GM23338 (cell line): ENCODE data around the gene GLI3. TPM values are rescaled to one million over a fixed set of nuclear protein-coding genes. Genes with fewer than 3 reads are reported as not detected.

Experiments
- ATAC-seq: fragments of 200-7000 bp; cut with Tn5 transposase; 3 replicates; pipeline ENCODE4 v1.9.1; 2020
- DNase-seq: peaks from one replicate; pipeline ENCODE4 v3.0.0-alpha.2; 2015; ENCODE audit warnings: low spot score
- H2AFZ ChIP-seq: fragments of 200-600 bp; sonication (generic); 2 replicates; pipeline ENCODE4 v1.8.0; 2016; ENCODE audit warnings: antibody characterized with exemption, mild to moderate bottlenecking, moderate library complexity
- H3F3A ChIP-seq: fragments of 200-600 bp; sonication (generic); replicated peaks from 2 replicates; pipeline ENCODE4 v1.8.0; 2017; ENCODE audit warnings: antibody characterized with exemption, mixed run types, low read depth
- H3K27ac ChIP-seq: fragments of 200-600 bp; sonication (generic); 2 replicates; pipeline ENCODE4 v1.6.1; 2016; ENCODE audit warnings: low read depth
- H3K27me3 ChIP-seq: fragments of 200-600 bp; sonication (generic); 2 replicates; pipeline ENCODE4 v1.8.0; 2016; ENCODE audit warnings: mild to moderate bottlenecking, mixed run types, moderate library complexity; ENCODE audit not compliant: insufficient read depth
- H3K36me3 ChIP-seq: fragments of 200-600 bp; sonication (generic); 2 replicates; pipeline ENCODE4 v1.8.0; 2016; ENCODE audit warnings: mild to moderate bottlenecking; ENCODE audit not compliant: insufficient read depth
- H3K4me1 ChIP-seq: fragments of 200-600 bp; sonication (generic); 2 replicates; pipeline ENCODE4 v1.8.0; 2016; ENCODE audit warnings: mild to moderate bottlenecking, moderate library complexity; ENCODE audit not compliant: insufficient read depth
- H3K4me2 ChIP-seq: fragments of 200-600 bp; sonication (generic); 2 replicates; pipeline ENCODE4 v1.7.1; 2017; ENCODE audit warnings: mixed run types
- H3K4me3 ChIP-seq: fragments of 200-600 bp; sonication (generic); 2 replicates; pipeline ENCODE4 v1.6.1; 2016; ENCODE audit warnings: mixed run types
- H3K79me2 ChIP-seq: fragments of 200-600 bp; sonication (generic); replicated peaks from 2 replicates; pipeline ENCODE4 v1.8.0; 2017; ENCODE audit warnings: mild to moderate bottlenecking; ENCODE audit not compliant: insufficient read depth
- H3K9me2 ChIP-seq: fragments of 200-600 bp; sonication (generic); 2 replicates; pipeline ENCODE4 v1.8.0; 2017; ENCODE audit not compliant: insufficient read depth
- H4K20me1 ChIP-seq: fragments of 200-600 bp; sonication (generic); replicated peaks from 2 replicates; pipeline ENCODE4 v1.8.0; 2017; ENCODE audit warnings: mild to moderate bottlenecking; ENCODE audit not compliant: insufficient read depth
- H3K27ac Mint-ChIP-seq: 2 replicates; pipeline ENCODE4 v1.8.0; 2020; ENCODE audit warnings: inconsistent platforms, mild to moderate bottlenecking, moderate library complexity, mixed read lengths
- H3K27me3 Mint-ChIP-seq: 3 replicates; pipeline ENCODE4 v1.8.0; 2022; ENCODE audit warnings: low read depth, mild to moderate bottlenecking, moderate library complexity, mixed read lengths, inconsistent platforms; ENCODE audit not compliant: insufficient read depth, poor library complexity
- H3K36me3 Mint-ChIP-seq: 3 replicates; pipeline ENCODE4 v1.8.0; 2021; ENCODE audit warnings: low read depth, mild to moderate bottlenecking, inconsistent platforms, moderate library complexity, mixed read lengths
- H3K4me1 Mint-ChIP-seq: 3 replicates; pipeline ENCODE4 v1.8.0; 2020; ENCODE audit warnings: mild to moderate bottlenecking, inconsistent platforms, mixed read lengths
- H3K4me3 Mint-ChIP-seq: 3 replicates; pipeline ENCODE4 v1.8.0; 2021; ENCODE audit warnings: moderate library complexity, mild to moderate bottlenecking, inconsistent platforms, mixed read lengths
- H3K9me3 Mint-ChIP-seq: 3 replicates; pipeline ENCODE4 v1.8.0; 2020; ENCODE audit warnings: moderate library complexity, mild to moderate bottlenecking, inconsistent platforms, mixed read lengths
- CREB1 ChIP-seq: fragments of 250-450 bp; sonication (Bioruptor Pico); IDR thresholded peaks from 2 replicates; pipeline ENCODE4 v1.5.0; 2020; ENCODE audit warnings: low read depth, mild to moderate bottlenecking, moderate library complexity
- EZH2 ChIP-seq: fragments of 200-600 bp; sonication (generic); IDR thresholded peaks from one replicate; pipeline ENCODE4 v1.8.0; 2017; ENCODE audit warnings: antibody characterized with exemption, mild to moderate bottlenecking, low read depth; ENCODE audit not compliant: unreplicated experiment
- POLR2AphosphoS5 ChIP-seq: IDR thresholded peaks from 2 replicates; pipeline ENCODE4 v1.6.1; 2016; ENCODE audit warnings: antibody characterized with exemption, low read depth
- ZNF331 ChIP-seq: fragments of 250-450 bp; sonication (Bioruptor Pico); IDR thresholded peaks from 2 replicates; pipeline ENCODE4 v1.5.0; 2020; ENCODE audit warnings: low read depth, mild to moderate bottlenecking, moderate library complexity
- polyA plus RNA-seq: library from polyadenylated mRNA; unstranded; fragments of >200 nt; fragmentation: Nextera tagmentation; extraction: Ambion mirVana; gene quantifications from 2 replicates; pipeline ENCODE4 v1.2.1, GENCODE V29; 2016
- total RNA-seq: library from RNA; depleted of rRNA; stranded (reverse); fragments of >200 nt; shearing (Covaris generic); gene quantifications from 2 replicates; pipeline ENCODE4 v1.2.3, GENCODE V29; 2014
- TF ChIP-seq, protein P1 (sequence below): fragments of 250-450 bp; sonication (Bioruptor Pico); IDR thresholded peaks from 2 replicates; pipeline ENCODE4 v1.5.0; 2020; ENCODE audit warnings: mild to moderate bottlenecking, moderate library complexity
- TF ChIP-seq, protein P2 (sequence below), 2 experiments: fragments of 200-600 bp in 1 of 2; sonication (generic) in 1 of 2; conservative IDR thresholded peaks; 2 replicates each; pipeline versions ENCODE4 v1.5.1 to v1.6.1; 2016 to 2017; ENCODE audit warnings: antibody characterized with exemption in 2 of 2, low read depth in 2 of 2, mild to moderate bottlenecking in 2 of 2, moderate library complexity in 1 of 2

Gene GLI3
- total and polyA plus RNA-seq, 2 experiments from 2014 or later: 16.1 to 17.9 TPM

DNA sequence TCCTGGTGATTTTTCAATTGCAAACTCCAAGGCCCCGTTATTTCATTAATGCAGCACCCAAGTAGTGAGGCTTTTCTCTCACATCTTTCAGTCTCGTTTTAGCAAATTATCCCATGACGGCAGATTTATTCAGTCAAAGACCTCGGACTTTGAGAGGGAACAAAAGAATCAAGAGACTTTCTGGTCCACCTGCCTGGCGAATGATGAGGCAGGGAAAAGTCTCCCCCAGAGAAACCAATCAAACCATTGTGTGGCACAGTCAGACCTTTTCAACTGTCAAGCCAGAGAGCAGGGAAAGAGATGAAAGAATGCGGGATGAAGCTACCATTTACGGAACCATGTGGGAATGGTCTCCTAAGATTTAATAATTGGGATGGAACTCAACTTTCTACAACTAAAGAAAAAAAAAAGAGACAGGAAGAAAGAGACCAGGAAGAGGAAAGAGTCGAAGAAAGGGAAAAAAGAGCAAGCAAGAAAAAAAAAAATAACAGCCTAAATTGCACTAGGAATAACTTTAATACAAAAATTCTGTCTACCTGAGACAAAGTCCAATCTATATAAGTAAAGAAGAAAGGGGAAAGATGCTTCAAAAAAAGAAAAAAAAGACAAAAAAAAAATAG, 22.8 kb downstream of the GLI3 start (continued):
- TF ChIP-seq, protein P1, sequence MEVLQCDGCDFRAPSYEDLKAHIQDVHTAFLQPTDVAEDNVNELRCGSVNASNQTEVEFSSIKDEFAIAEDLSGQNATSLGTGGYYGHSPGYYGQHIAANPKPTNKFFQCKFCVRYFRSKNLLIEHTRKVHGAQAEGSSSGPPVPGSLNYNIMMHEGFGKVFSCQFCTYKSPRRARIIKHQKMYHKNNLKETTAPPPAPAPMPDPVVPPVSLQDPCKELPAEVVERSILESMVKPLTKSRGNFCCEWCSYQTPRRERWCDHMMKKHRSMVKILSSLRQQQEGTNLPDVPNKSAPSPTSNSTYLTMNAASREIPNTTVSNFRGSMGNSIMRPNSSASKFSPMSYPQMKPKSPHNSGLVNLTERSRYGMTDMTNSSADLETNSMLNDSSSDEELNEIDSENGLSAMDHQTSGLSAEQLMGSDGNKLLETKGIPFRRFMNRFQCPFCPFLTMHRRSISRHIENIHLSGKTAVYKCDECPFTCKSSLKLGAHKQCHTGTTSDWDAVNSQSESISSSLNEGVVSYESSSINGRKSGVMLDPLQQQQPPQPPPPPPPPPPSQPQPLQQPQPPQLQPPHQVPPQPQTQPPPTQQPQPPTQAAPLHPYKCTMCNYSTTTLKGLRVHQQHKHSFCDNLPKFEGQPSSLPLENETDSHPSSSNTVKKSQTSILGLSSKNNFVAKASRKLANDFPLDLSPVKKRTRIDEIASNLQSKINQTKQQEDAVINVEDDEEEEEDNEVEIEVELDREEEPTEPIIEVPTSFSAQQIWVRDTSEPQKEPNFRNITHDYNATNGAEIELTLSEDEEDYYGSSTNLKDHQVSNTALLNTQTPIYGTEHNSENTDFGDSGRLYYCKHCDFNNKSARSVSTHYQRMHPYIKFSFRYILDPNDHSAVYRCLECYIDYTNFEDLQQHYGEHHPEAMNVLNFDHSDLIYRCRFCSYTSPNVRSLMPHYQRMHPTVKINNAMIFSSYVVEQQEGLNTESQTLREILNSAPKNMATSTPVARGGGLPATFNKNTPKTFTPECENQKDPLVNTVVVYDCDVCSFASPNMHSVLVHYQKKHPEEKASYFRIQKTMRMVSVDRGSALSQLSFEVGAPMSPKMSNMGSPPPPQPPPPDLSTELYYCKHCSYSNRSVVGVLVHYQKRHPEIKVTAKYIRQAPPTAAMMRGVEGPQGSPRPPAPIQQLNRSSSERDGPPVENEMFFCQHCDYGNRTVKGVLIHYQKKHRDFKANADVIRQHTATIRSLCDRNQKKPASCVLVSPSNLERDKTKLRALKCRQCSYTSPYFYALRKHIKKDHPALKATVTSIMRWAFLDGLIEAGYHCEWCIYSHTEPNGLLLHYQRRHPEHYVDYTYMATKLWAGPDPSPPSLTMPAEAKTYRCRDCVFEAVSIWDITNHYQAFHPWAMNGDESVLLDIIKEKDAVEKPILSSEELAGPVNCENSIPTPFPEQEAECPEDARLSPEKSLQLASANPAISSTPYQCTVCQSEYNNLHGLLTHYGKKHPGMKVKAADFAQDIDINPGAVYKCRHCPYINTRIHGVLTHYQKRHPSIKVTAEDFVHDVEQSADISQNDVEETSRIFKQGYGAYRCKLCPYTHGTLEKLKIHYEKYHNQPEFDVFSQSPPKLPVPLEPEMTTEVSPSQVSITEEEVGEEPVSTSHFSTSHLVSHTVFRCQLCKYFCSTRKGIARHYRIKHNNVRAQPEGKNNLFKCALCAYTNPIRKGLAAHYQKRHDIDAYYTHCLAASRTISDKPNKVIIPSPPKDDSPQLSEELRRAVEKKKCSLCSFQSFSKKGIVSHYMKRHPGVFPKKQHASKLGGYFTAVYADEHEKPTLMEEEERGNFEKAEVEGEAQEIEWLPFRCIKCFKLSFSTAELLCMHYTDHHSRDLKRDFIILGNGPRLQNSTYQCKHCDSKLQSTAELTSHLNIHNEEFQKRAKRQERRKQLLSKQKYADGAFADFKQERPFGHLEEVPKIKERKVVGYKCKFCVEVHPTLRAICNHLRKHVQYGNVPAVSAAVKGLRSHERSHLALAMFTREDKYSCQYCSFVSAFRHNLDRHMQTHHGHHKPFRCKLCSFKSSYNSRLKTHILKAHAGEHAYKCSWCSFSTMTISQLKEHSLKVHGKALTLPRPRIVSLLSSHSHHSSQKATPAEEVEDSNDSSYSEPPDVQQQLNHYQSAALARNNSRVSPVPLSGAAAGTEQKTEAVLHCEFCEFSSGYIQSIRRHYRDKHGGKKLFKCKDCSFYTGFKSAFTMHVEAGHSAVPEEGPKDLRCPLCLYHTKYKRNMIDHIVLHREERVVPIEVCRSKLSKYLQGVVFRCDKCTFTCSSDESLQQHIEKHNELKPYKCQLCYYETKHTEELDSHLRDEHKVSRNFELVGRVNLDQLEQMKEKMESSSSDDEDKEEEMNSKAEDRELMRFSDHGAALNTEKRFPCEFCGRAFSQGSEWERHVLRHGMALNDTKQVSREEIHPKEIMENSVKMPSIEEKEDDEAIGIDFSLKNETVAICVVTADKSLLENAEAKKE (CRISPR knock-in tag): no peak; the same call in 1 of the 2 replicates
- TF ChIP-seq, protein P2, sequence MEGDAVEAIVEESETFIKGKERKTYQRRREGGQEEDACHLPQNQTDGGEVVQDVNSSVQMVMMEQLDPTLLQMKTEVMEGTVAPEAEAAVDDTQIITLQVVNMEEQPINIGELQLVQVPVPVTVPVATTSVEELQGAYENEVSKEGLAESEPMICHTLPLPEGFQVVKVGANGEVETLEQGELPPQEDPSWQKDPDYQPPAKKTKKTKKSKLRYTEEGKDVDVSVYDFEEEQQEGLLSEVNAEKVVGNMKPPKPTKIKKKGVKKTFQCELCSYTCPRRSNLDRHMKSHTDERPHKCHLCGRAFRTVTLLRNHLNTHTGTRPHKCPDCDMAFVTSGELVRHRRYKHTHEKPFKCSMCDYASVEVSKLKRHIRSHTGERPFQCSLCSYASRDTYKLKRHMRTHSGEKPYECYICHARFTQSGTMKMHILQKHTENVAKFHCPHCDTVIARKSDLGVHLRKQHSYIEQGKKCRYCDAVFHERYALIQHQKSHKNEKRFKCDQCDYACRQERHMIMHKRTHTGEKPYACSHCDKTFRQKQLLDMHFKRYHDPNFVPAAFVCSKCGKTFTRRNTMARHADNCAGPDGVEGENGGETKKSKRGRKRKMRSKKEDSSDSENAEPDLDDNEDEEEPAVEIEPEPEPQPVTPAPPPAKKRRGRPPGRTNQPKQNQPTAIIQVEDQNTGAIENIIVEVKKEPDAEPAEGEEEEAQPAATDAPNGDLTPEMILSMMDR (conservative IDR thresholded peaks at IDR 0.05; ENCODE audit: low read depth in 2 of 2): no peak

DNA sequence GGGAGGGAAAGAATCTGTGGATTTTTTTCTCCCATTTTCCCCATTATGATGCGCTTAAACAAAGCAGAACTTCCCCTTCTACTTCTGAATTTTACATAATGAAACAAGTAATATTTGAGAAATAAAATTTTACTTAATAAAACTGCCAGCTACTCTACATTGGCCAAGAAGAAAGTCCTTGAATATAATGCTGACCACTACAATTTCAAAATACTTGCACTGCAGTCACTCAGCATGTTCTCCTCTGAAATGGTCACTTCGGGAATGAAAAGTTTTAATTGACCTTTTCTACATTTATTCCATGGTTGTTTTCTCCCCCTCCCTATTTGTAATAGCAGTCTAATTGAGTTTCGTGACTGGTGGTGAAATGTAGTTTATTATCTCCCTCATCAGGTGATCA, 23.9 kb downstream of the GLI3 start:
- Histone ChIP-seq H3K4me2 (peak overlapping the region; percentile 0), H3F3A (no peaks in the 10 kb centered on the region), H3K4me1 (peaks cover 46% of the 10 kb centered on the region), H3K79me2 (peaks cover 15% of the 10 kb centered on the region), H2AFZ (no peak overlapping the region), H4K20me1 (no peaks in the 10 kb centered on the region), H3K36me3 (no peaks in the 10 kb centered on the region), H3K27ac (peak overlapping the region; percentile 63), H3K4me3 (no peak overlapping the region), H3K9me2 (no peaks in the 10 kb centered on the region), H3K27me3 (no peaks in the 10 kb centered on the region)
- Mint-ChIP-seq H3K4me3 (no peak overlapping the region), H3K36me3 (peaks cover 4% of the 10 kb centered on the region; the same call in 2 of the 3 replicates), H3K27ac (peak overlapping the region; percentile 55; the same call in 1 of the 2 replicates), H3K27me3 (peaks cover 2% of the 10 kb centered on the region), H3K4me1 (peaks cover 72% of the 10 kb centered on the region), H3K9me3 (no peaks in the 10 kb centered on the region)
- ATAC-seq: no peak
- no peak for DNase-seq
- TF ChIP-seq CREB1 (CRISPR knock-in tag): no peak
- TF ChIP-seq, protein P1 (CRISPR knock-in tag): no peak
- TF ChIP-seq ZNF331: no peak
- no peak for TF ChIP-seq POLR2AphosphoS5
- no peak for TF ChIP-seq EZH2
